Stromal cell of bone marrow (primary cell): ENCODE measurements around the gene PPP1R13L.

ENCODE experiments used
- DNase-seq: peaks from one replicate; pipeline ENCODE4 v3.0.0-alpha.2; 2012; ENCODE audit warnings: low read depth

The PPP1R13L gene

DNA sequence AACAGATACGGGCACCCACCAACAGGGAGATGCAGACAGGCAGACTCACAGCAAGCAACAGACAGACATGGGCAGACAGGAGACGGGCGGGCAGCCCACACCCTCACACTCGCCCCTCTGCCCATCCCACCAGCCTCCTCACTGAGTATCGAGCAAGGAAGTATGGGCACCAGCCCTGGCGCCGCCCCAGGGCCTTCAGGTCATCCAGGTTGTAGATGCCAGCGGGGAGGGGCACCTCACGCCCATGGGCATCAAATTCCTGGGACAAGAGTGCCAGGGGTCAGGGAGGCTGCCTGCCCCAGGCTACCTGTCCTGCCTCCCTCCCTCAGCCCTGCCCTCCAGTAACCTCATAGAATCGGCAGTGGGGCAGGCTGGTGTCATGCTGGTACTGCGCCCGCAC, 40.2 kb downstream of the PPP1R13L start:
- no peak for DNase-seq

DNA sequence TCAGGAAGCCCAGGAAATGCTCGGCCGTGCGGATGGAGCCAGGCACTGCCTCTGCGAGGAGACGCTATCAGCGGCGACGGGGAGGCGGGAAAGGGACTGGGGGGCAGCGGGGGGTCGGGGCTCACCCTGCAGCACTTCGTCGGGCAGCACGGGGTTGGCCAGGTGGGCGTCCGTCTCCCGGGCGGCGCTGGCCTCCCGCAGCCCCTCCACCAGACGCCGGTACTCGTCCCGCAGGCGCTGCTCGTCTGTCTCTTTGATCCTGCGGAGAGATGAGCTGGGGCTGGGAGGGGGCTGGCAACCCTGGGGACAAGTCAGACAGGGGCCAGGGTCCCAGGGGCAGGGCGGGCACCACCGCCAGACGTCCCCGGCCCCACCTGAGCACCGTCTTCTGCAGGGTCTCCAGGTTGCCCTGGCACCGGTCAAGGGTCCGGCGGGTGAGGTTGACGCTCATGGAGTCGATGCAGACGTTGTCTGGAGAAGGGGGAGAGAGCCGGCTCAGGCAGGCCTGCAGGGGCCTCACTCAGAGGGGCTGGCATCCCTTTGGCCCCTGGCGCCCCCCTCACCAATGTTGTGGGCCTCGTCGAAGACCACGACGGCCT, 40.9 kb downstream of the PPP1R13L start:
- DNase-seq = no peak

DNA sequence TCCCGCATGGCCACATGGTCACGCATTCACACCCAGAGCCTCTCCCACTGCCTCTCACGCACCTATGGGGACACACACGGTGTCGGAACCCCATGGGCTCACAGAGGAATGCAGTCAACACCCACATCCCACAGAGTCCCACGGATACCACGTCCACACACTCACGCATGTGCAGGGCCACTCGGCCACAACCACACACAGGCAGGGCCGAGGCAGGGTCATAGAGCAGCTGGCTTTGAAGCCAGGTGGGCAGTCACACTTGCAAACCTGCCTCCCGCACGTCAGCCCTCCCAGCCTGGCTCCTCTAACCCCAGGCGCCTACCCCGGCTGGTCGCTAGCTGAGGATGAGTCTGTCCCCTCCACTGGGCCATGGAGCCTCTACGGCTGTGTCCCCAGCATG, 42.6 kb downstream of the PPP1R13L start:
- DNase-seq = no peak

DNA sequence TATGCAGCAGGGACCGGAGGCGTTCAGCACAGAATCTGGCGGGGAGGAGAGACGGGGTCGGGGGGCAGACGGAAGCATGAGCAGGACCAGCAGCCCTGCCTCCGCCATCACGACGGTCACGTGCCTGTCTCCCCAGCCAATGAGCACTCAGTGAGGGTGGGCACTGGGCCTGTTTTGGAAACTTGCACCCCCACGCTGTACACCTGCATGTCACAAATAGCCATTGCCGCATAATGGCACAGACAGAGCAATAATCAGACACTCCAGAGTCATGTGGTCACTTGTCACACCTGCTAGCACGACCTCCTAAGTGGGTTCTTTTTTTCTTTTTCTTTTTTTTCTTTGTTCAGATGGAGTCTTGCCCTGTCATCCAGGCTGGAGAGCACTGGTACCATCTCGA, 43.3 kb downstream of the PPP1R13L start:
- no peak for DNase-seq

DNA sequence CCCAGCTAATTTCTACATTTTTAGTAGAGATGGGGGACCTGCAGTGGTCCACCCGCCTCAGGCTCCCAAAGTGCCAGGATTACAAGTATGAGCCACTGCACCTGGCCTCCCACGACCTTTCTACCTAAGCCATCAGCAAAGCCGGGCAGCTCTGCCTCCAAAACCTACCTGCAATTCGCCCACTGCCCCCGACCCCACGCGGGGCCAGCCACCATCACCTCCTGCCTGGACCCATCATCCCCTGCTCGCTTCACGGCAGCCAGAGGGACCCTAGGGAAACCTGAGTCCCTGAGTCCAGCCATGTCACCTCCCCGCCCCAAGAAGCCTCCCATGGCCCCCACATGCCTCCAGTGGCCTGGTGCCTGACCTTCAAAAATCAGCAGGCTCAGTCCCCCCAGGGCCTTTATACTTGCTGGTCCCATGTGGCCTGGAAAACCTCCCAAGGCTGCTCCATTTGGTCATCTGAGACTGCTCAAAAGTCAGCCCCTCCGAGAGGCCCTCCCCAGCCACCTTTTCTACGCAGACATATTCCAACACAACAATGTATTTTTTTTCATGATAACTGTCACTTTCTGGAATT, 46.6 kb downstream of the PPP1R13L start:
- DNase-seq = no peak

DNA sequence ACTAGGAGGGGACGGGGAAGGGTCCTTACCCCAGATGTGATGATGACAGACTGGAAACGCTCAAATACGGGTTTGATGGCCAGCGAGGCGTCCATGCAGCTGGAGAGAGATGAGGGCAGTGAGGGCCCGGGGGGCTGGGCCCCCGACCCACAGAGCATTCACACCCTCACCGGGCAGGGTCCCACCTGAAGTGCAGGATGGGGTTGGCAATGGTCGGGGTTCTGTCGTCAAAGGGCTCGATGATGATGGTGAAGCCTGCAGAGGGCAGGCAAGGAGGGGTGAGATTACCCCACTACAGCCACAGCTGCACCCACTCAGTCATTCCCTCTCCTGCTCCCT, 47.5 kb downstream of the PPP1R13L start:
- no peak for DNase-seq

DNA sequence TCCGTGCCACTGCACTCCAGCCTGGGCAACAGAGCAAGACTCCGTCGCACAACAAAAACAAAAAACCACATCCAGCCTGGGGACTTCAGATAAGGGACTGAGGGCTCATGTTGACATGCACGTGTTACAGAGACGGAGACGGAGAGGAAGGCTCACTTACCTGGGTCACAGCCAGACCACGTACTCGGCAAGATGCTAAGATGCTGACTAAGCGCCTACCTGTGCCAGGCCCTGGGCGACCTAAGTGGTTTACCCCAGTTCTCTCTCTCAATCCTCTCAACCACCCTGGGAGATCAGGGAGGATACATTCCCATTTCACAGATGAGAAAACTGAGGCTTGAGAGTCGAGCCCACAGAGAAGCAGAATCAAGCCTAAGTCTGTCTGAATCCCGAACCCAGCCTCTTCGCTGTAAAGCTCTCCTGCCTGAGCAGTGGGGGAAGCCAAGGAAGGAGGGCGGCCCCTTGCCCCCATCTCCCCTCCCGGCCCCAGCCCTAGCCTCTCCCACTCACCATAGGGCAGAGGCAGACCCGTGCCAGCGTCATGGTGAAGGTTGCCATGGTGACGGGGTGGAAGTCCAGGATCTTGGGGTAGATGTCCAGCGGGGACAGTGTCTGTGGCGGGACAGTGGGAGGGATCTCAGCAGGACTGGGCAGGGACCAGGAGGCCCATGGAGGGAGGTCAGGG, 48.0 kb downstream of the PPP1R13L start:
- DNase-seq = no peak

DNA sequence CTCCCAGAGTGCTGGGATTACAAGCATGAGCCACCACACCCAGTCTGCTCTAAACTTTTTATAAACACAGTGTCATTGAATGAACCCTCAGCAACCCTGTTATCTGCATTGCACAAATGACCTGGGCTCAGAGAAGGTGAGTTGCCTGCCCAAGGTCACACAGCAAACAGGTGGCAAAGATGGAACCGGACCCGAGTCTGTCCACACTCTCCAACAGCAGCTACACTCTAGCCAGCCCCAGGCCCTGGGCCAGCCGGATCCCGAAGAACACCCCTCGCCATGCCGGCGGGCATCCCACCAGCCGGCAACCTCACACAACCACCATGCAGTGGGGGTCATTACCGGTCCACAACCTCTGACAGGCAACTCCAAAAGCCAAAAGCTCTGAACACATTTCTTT, 49.0 kb downstream of the PPP1R13L start:
- DNase-seq = no peak

DNA sequence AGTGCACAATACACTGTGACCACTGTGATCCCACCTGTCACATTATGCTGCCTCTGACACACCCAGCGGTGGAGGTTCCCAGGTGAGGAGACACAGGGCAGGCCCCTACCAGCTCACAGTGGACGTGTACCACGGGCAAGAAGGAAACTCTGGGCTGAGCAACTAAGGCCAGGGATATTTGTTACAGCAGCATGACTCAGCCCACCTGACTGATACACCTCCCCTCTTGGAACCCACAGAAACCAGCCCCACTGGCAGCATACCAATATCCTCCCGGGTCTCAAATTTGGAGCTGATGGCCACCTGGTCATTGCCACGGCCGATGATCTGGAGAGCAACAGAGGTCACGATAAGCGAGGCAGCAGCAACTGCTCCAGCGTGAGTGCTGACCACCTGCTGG, 49.5 kb downstream of the PPP1R13L start:
- DNase-seq = no peak

DNA sequence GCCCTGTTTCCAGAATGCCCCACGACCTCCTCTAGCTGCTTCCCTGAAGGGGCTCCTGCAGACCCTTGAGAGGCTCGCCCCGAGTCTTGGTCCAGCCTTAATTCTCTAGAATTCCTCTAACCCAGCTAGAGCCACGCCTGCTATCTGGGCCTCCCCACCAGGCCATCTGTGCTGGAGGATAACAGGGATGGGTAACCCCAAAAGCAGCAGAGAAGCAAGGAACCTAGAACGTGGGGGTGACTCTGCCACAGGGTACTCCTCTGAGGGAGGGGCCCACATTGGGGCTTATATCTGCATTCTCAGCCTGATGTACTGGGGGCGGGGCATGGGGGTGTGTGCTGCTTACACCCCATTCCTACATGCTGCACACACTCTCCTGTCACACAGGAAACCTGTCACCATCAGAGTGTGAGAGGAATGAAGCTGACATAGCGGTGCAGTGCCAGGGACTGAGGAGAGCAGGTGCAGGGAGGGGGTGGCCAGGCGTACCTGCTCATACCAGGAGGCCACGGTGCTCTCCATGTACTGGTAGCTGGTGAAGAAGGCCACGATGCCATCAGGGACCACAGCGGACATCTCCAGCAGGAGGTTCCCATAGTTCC, 50.5 kb downstream of the PPP1R13L start:
- DNase-seq = no peak

DNA sequence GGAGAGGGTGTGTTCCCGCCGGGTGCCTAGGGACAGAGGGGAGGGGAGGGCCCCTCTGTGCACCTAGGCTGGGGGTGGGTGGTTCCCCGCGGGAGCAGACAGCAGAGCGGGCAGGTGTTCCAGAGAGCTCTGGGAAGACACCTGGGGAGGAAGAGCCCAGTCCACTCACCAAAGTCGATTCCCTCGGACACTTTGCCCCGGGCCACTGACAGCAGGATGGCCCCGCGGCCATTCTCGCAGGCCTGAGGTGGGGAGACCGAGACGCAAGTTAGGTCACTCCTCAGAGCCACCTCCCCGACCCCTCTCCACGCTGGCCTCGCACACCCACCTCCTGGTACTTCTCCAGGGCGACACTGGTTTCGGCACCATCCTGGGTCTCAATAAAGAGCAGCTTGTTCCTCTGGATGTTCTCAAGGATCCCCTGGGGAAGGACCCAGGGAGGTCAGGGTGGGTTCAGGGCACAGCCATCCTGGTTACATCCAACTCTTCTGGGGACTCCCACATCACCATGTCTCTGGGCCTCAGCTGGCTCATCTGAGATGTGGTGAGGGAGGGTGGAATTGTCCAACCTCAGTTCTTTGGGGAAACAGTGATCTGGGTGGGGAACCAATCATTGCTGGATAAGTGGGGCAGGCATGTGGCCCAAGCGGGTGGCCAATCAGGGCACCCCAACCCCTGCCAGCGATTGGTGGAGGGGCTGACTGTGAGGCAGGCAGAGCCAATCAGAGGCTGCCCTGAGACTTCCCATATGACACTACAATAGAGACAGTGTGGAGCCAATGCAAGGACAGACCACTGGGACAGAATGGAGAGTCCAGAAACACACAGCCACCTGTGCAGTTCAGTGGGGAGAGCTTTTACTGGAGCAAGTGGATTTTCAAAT, 51.7 kb downstream of the PPP1R13L start:
- no peak for DNase-seq

DNA sequence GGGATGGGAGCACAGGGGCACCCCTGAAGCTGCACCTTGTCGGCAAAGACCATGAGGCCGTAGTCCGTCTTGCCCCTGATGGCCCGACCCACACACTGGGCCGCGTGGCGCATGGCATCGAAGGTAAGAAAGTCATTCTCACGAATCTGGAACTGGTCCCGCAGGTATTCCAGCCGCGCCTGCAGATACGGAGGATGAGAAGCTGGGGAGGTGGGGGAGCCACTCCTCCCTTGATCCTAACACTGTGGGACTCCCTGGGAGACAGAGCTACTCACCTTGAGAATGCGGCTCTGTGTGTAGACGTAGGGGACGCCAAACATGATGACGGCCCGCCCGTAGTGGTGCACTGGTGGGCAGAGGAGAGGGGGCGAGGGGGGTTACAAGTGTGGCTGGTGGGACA, 52.4 kb downstream of the PPP1R13L start:
- DNase-seq = no peak

DNA sequence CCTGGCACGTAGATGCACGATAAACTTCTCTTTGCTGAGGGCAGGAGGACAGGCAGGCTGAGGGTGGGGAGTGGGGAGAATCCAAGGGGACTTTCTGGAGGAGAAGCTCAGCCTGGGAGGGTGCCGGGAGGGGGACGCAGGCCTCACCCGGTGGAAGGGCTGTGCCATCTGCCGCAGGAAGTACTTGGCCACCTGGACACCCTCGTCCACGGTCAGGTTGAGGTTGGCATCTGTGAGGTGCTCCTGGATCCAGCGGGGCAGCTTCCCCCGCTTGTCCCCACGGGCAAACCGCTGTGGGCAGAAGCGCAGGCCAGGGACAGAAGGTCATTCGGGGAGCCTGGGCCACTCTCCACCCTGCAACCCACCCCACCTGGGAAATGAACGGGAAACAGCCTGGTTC, 52.8 kb downstream of the PPP1R13L start:
- DNase-seq = no peak

DNA sequence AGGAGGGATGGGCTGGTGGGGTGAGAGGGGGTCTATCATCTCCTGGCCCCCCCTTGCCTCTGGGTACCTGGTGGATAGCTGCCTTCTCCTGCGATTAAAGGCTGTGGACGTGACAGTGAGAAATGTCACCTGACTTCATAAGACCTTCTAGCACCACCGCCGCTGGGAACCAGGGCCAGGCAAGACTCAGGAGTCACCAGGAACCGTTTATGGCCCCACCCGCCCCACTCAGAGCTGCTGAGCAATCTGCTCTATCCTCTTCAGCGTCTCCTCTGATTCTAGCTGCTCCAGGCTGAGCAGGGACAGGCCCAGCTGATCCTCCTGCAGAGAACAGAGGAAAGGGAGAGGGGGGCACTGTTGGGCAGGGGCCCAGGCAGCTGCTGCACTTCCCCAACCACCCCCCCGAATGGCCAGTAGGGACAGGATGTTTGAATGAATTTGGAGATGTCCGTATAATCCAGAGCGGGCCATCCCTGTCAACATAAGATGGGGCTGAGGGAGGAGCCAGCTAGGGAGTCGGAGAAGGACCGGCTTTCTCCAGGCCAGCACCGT, 53.4 kb downstream of the PPP1R13L start:
- no peak for DNase-seq

DNA sequence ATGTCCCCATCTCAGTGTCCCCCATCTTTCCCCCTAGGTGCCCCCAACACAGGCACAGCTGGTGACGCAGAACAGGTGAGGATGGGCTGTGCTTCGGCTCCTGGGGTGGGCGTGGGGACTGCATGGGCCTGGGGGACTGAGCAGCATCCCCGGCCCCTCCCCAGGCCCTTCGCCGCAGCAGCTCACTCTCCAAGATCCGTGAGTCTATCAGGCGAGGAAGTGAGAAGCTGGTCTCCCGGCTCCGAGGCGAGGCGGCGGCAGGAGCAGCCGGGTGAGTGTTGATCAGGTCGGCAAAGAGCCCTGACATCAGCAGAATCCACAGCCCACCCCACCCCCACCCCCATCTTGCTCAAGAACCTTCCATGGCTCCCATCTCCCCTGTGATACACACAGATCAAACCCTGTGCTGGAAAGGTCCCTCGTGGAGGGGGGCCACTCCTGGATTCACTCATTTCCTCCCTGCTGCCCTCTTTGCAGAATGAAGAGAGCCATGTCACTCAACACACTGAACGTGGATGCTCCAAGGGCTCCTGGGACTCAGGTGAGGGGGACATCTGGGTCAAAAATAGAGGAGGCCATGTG, 54.3 kb downstream of the PPP1R13L start:
- DNase-seq = no peak

DNA sequence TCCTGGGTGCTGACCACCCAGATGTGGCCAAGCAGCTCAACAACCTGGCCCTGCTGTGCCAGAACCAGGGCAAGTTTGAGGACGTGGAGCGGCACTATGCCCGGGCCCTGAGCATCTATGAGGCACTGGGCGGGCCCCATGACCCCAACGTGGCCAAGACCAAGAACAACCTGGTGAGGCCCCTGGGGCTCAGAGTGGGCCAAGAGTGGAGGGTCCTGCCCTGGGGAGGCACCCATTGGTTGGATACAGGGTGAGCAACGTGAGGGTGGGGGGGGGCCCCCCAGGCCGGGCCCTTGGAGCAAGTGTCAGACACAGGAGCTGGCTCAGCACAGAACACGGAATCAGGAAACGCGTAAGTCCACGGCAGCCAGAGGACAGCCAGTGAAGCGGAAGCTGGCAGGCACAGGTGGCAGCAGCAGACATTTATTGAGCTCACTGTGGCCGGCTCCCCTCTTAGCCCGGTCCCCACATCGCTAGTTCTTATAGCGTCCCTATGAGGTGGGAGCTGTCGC, 55.4 kb downstream of the PPP1R13L start:
- DNase-seq = no peak

DNA sequence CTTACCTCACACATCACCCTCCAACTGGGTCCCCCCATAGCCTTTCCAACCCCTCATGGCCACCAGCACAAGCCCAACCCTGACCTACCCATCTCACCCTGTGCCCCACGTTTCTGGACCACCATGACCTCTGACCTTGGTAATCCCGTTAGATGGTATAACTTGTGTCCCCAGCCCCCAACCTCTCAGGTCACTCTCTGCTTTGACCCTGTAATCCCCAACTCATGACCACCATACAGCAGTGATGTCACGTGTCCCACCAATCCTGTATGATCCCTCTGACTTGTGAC, 55.8 kb downstream of the PPP1R13L start:
- no peak for DNase-seq

DNA sequence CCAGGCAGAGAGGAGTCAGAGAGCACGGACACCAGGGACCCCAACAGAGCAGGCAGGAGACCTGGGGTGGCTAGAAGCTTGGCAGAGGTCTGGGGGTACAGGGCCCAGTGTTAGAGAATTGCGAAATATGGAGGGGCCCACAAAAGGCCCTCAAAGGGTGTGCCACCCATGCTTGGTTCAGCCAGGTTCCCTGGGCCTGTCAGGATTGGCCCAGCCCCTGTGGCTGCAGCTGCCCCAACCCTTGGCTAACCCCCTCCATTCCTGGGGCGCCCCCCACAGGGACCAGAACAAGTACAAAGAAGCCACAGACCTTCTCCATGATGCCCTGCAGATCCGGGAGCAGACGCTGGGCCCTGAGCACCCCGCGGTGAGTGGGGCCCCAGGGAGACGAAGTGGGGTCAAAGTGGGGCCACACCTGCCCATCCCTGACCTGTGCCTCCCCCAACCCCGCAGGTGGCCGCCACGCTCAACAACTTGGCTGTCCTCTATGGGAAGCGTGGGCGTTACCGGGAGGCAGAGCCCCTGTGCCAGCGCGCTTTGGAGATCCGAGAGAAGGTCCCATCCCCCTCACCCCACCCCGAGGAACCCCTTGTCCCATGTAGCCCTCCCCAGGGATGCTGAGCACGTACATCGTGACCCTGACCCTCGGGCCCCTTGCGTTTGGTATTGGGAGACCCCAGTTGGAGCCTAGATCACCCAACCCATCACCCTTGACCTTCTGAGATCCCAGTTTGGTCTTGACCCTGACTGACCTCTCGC, 56.3 kb downstream of the PPP1R13L start:
- no peak for DNase-seq

DNA sequence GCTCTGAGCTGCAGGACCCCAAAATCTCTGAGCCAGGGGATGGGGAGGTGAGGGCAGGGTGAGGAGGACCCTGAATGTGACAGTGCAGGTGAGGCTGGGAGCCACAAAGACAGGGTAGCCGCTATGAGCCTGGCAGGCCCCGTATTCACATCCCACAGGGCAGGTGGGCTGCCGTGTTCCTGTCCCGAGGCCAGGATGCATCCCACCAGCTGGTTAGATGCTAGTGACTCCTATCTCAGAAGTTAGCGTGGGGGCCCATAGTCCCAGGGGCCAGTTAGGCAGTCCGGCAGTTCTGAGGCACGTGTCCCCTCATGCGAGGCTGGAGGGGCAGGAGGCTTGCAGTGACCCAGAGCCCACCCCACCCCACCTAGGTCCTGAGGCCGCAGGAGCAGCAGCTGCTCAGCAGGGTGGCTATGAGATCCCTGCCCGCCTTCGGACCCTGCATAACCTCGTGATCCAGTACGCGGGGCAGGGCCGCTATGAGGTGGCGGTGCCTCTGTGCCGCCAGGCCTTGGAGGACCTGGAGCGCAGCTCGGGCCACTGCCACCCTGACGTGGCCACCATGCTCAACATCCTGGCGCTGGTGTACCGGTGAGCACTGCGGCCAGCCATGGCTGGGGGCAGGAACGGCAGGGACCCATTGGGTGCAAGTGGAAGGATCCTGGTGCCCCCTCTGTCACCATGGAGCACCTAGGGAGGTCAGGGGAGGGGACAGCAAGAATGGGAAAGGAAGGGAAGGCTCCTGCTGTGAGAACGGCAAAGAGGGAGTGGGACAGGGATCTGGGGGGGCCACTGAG, 57.1 kb downstream of the PPP1R13L start:
- DNase-seq = no peak

DNA sequence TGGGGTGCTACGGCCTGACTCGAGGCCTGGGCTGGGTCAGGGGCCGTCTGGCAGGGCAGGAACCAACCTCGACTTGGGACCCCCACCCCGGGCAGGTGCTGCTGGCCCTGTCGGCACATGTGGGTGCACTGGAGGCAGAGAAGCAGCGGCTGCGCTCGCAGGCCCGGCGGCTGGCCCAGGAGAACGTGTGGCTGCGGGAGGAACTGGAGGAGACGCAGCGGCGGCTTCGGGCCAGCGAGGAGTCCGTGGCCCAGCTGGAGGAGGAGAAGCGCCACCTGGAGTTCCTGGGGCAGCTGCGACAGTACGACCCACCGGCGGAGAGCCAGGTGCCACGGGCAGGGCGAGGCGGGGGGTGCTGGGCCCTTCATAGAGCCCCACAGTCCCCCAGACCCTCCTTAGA, 58.4 kb downstream of the PPP1R13L start:
- DNase-seq = no peak
